Measurements from ENCODE around the gene GJA1.
"Not testable (repeated sequence)": the region's sequence is repeated elsewhere in the genome, so short reads cannot be mapped to it uniquely, and the experiment has no call there.

Gene GJA1

GRCh38 chr6:121435444-121436069 lies at the start of gene GJA1:
Gene GJA1 (plus strand): TSS chr6:121435646. CDS start chr6:121446848, 11,202 bp downstream.
- DNase-seq: no peak

GRCh38 chr6:121386551-121386950 lies 48.9 kb upstream of the GJA1 start:
- not testable (repeated sequence) for DNase-seq

GRCh38 chr6:121389419-121389818 lies 46.0 kb upstream of the GJA1 start:
- DNase-seq: no peak

- DNase-seq: no peak
Measured at GRCh38 chr6:121393731-121394505, 41.5 kb upstream of the GJA1 start.

- no peak for DNase-seq
Measured at GRCh38 chr6:121395736-121396135, 39.7 kb upstream of the GJA1 start.

GRCh38 chr6:121397188-121397587 lies 38.3 kb upstream of the GJA1 start:
- DNase-seq: not testable (repeated sequence)

GRCh38 chr6:121398127-121398526 lies 37.3 kb upstream of the GJA1 start:
- DNase-seq: no peak

GRCh38 chr6:121399966-121400365 lies 35.5 kb upstream of the GJA1 start:
- DNase-seq: no peak

- DNase-seq: no peak
Measured at GRCh38 chr6:121403964-121404363, 31.5 kb upstream of the GJA1 start.

- no peak for DNase-seq
Measured at GRCh38 chr6:121405306-121405705, 30.1 kb upstream of the GJA1 start.

- DNase-seq: no peak
Measured at GRCh38 chr6:121408321-121408720, 27.1 kb upstream of the GJA1 start.

GRCh38 chr6:121413879-121414278 lies 21.6 kb upstream of the GJA1 start:
- no peak for DNase-seq

GRCh38 chr6:121418346-121418745 lies 17.1 kb upstream of the GJA1 start:
- DNase-seq: no peak

GRCh38 chr6:121426686-121427085 lies 8.8 kb upstream of the GJA1 start:
- DNase-seq: no peak

- DNase-seq: no peak
Measured at GRCh38 chr6:121428872-121429756, 6.3 kb upstream of the GJA1 start.

GRCh38 chr6:121430514-121431460 lies 4.7 kb upstream of the GJA1 start:
- DNase-seq: no peak

- DNase-seq: not testable (repeated sequence)
Measured at GRCh38 chr6:121431776-121432175, 3.7 kb upstream of the GJA1 start.

GRCh38 chr6:121434037-121434770 lies 1.2 kb upstream of the GJA1 start:
- DNase-seq: no peak

GRCh38 chr6:121436274-121436857 lies 920 bp downstream of the GJA1 start:
- DNase-seq: no peak

GRCh38 chr6:121436960-121437850 lies 1.8 kb downstream of the GJA1 start:
- peak; percentile 19 for DNase-seq
